HEK293 (cell line): ENCODE data around the gene GNAT1.

Experiments
- CTCF ChIA-PET: fragments of 350-600 bp; formaldehyde crosslinking; extraction: SDS; loops from one replicate; lab custom pipeline; 2021; ENCODE audit warnings: antibody characterized with exemption; lab: Yijun Ruan, JAX
- POLR2A ChIA-PET: fragments of 300-600 bp; formaldehyde crosslinking; extraction: SDS; loops from one replicate; lab custom pipeline; 2020; ENCODE audit warnings: antibody characterized with exemption, inconsistent platforms; lab: Yijun Ruan, JAX
- H3K27ac ChIP-seq: fragments of 200-500 bp; sonication (Bioruptor generic); 2 replicates; pipeline ENCODE4 v1.5.1; 2014; ENCODE audit warnings: low read depth, low read length, control low read depth, inconsistent platforms; ENCODE audit errors: extremely low read depth
- H3K36me3 ChIP-seq, 2 experiments: fragments of 200-500 bp in 1 of 2; sonication (Bioruptor generic) in 1 of 2; 1 replicate in 1 of 2; 2 replicates in 1 of 2; pipeline ENCODE4 v1.5.1; 2014 to 2017; ENCODE audit warnings: inconsistent platforms in 2 of 2, low read length in 2 of 2; ENCODE audit not compliant: control insufficient read depth in 2 of 2, insufficient read depth in 1 of 2
- H3K4me1 ChIP-seq: fragments of 200-500 bp; sonication (Bioruptor generic); 2 replicates; pipeline ENCODE4 v1.5.1; 2014; ENCODE audit warnings: mild to moderate bottlenecking, low read length, inconsistent platforms; ENCODE audit not compliant: control insufficient read depth, insufficient read depth
- H3K4me3 ChIP-seq: 2 replicates; pipeline ENCODE4 v1.5.1; 2011; ENCODE audit warnings: low read depth, mild to moderate bottlenecking, control low read depth, low read length, moderate library complexity
- H3K9me3 ChIP-seq: fragments of 200-500 bp; sonication (Bioruptor generic); 2 replicates; pipeline ENCODE4 v1.5.1; 2014; ENCODE audit warnings: low read depth, low read length, inconsistent platforms; ENCODE audit not compliant: control insufficient read depth, insufficient read depth
- BCL11B ChIP-seq: fragments of 450-650 bp; formaldehyde crosslinking; IDR thresholded peaks from 2 replicates; pipeline ENCODE4 v1.5.1; 2016; ENCODE audit warnings: low read depth, missing biosample characterization, missing genetic modification characterization
- GLI4 ChIP-seq: fragments of 450-650 bp; formaldehyde crosslinking; IDR thresholded peaks from 2 replicates; pipeline ENCODE4 v1.5.1; 2016; ENCODE audit warnings: missing biosample characterization, missing genetic modification characterization
- HOXD13 ChIP-seq: sonication (generic); formaldehyde crosslinking; IDR thresholded peaks from 2 replicates; pipeline ENCODE4 v1.8.0; 2022; ENCODE audit warnings: missing genetic modification reagents, borderline replicate concordance
- KLF1 ChIP-seq: fragments of 450-650 bp; formaldehyde crosslinking; IDR thresholded peaks from 2 replicates; pipeline ENCODE4 v1.5.1; 2016; ENCODE audit warnings: missing biosample characterization, missing genetic modification characterization
- KLF10 ChIP-seq: fragments of 450-650 bp; IDR thresholded peaks from 2 replicates; pipeline ENCODE4 v1.5.1; 2018; ENCODE audit warnings: missing biosample characterization, mild to moderate bottlenecking, missing genetic modification characterization
- SP2 ChIP-seq: fragments of 450-650 bp; formaldehyde crosslinking; IDR thresholded peaks from 2 replicates; pipeline ENCODE4 v1.5.1; 2016; ENCODE audit warnings: missing biosample characterization, missing genetic modification characterization
- WT1 ChIP-seq: fragments of 450-650 bp; formaldehyde crosslinking; IDR thresholded peaks from 2 replicates; pipeline ENCODE4 v1.5.1; 2016; ENCODE audit warnings: missing biosample characterization, missing genetic modification characterization
- ZFHX2 ChIP-seq: fragments of 450-650 bp; formaldehyde crosslinking; conservative IDR thresholded peaks from 2 replicates; pipeline ENCODE4 v1.5.1; 2016; ENCODE audit warnings: missing biosample characterization, missing genetic modification characterization
- ZNF114 ChIP-seq: fragments of 450-650 bp; formaldehyde crosslinking; IDR thresholded peaks from 2 replicates; pipeline ENCODE4 v1.5.0; 2017; ENCODE audit warnings: missing biosample characterization, missing genetic modification characterization
- ZNF133 ChIP-seq: fragments of 450-650 bp; formaldehyde crosslinking; IDR thresholded peaks from 2 replicates; pipeline ENCODE4 v1.5.1; 2016; ENCODE audit warnings: missing biosample characterization, missing genetic modification characterization
- ZNF140 ChIP-seq: fragments of 450-650 bp; formaldehyde crosslinking; IDR thresholded peaks from 2 replicates; pipeline ENCODE4 v1.5.1; 2016; ENCODE audit warnings: missing biosample characterization, missing genetic modification characterization
- ZNF169 ChIP-seq: fragments of 450-650 bp; formaldehyde crosslinking; IDR thresholded peaks from 2 replicates; pipeline ENCODE4 v1.5.1; 2016; ENCODE audit warnings: missing biosample characterization, missing genetic modification characterization
- ZNF2 ChIP-seq: fragments of 450-650 bp; formaldehyde crosslinking; IDR thresholded peaks from 2 replicates; pipeline ENCODE4 v1.5.1; 2016; ENCODE audit warnings: missing biosample characterization, missing genetic modification characterization
- ZNF335 ChIP-seq: fragments of 450-650 bp; formaldehyde crosslinking; conservative IDR thresholded peaks from 2 replicates; pipeline ENCODE4 v1.5.1; 2016; ENCODE audit warnings: missing biosample characterization, missing genetic modification characterization
- ZNF341 ChIP-seq: fragments of 450-650 bp; formaldehyde crosslinking; IDR thresholded peaks from 2 replicates; pipeline ENCODE4; 2016; ENCODE audit warnings: low read depth, missing biosample characterization, missing genetic modification characterization
- ZNF433 ChIP-seq: fragments of 450-650 bp; formaldehyde crosslinking; IDR thresholded peaks from 2 replicates; pipeline ENCODE4 v1.5.1; 2016; ENCODE audit warnings: missing biosample characterization, missing genetic modification characterization, low read depth
- ZNF521 ChIP-seq: fragments of 450-650 bp; formaldehyde crosslinking; IDR thresholded peaks from 2 replicates; pipeline ENCODE4 v1.5.1; 2017; ENCODE audit warnings: missing biosample characterization, mild to moderate bottlenecking, missing genetic modification characterization
- ZNF548 ChIP-seq: fragments of 450-650 bp; formaldehyde crosslinking; IDR thresholded peaks from 2 replicates; pipeline ENCODE4 v1.5.1; 2016; ENCODE audit warnings: missing biosample characterization, missing genetic modification characterization
- ZNF560 ChIP-seq: fragments of 450-650 bp; formaldehyde crosslinking; IDR thresholded peaks from 2 replicates; pipeline ENCODE4 v1.5.1; 2017; ENCODE audit warnings: missing biosample characterization, missing genetic modification characterization, borderline replicate concordance
- ZNF654 ChIP-seq: fragments of 450-650 bp; formaldehyde crosslinking; IDR thresholded peaks from 2 replicates; pipeline ENCODE4 v1.5.1; 2016; ENCODE audit warnings: low read depth, missing biosample characterization, missing genetic modification characterization
- ZNF843 ChIP-seq: fragments of 450-650 bp; formaldehyde crosslinking; IDR thresholded peaks from 2 replicates; pipeline ENCODE4 v1.5.1; 2016; ENCODE audit warnings: missing biosample characterization, missing genetic modification characterization
- TF ChIP-seq, protein P1 (sequence below): fragments of 450-650 bp; formaldehyde crosslinking; IDR thresholded peaks from 2 replicates; pipeline ENCODE4 v1.5.1; 2016; ENCODE audit warnings: missing biosample characterization, missing genetic modification characterization
- TF ChIP-seq, protein P2 (sequence below): fragments of 450-650 bp; formaldehyde crosslinking; IDR thresholded peaks from 2 replicates; pipeline ENCODE4 v1.5.1; 2016; ENCODE audit warnings: missing biosample characterization, missing genetic modification characterization, borderline replicate concordance

The GNAT1 gene

DNA sequence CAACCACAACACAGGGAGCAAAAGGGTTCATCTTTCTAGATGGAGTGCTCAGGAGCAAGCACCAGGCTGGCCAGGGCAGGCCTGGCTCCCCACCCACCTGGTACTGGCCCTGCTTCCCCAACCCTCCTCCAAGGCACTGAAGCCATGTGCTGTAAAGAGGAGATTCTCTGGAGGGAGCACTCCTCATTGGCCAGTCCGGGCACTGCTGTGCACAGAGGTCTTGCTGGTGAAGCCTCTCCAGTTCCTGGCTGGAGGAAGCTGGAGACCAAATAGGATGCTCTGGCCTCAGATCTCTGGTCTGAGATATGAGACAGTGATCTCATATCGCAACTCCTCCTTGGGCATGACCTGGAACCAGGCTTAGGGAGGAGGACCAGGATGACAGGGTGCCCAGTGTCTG, 44.0 kb upstream of the GNAT1 start:
- ChIA-PET POLR2A (no interaction called here), CTCF (no interaction called here)
- TF ChIP-seq ZNF560 (tag by site-specific recombination): no peak
- no peak for TF ChIP-seq ZNF140
- no peak for TF ChIP-seq KLF1 (tag by site-specific recombination)
- TF ChIP-seq HOXD13 (CRISPR knock-in tag): no peak
- no peak for TF ChIP-seq ZNF433
- no peak for TF ChIP-seq GLI4 (tag by site-specific recombination)
- TF ChIP-seq BCL11B: no peak
- no peak for TF ChIP-seq ZNF335 (tag by site-specific recombination)
- TF ChIP-seq KLF10 (tag by site-specific recombination): no peak
- no peak for TF ChIP-seq ZNF2 (tag by site-specific recombination)
- TF ChIP-seq ZNF341 (tag by site-specific recombination): no peak
- TF ChIP-seq WT1 (tag by site-specific recombination): no peak
- TF ChIP-seq, protein P1, sequence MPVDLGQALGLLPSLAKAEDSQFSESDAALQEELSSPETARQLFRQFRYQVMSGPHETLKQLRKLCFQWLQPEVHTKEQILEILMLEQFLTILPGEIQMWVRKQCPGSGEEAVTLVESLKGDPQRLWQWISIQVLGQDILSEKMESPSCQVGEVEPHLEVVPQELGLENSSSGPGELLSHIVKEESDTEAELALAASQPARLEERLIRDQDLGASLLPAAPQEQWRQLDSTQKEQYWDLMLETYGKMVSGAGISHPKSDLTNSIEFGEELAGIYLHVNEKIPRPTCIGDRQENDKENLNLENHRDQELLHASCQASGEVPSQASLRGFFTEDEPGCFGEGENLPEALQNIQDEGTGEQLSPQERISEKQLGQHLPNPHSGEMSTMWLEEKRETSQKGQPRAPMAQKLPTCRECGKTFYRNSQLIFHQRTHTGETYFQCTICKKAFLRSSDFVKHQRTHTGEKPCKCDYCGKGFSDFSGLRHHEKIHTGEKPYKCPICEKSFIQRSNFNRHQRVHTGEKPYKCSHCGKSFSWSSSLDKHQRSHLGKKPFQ (tag by site-specific recombination): no peak
- TF ChIP-seq ZNF133 (tag by site-specific recombination): no peak
- TF ChIP-seq ZNF548: no peak
- TF ChIP-seq ZNF114 (tag by site-specific recombination): no peak
- TF ChIP-seq, protein P2, sequence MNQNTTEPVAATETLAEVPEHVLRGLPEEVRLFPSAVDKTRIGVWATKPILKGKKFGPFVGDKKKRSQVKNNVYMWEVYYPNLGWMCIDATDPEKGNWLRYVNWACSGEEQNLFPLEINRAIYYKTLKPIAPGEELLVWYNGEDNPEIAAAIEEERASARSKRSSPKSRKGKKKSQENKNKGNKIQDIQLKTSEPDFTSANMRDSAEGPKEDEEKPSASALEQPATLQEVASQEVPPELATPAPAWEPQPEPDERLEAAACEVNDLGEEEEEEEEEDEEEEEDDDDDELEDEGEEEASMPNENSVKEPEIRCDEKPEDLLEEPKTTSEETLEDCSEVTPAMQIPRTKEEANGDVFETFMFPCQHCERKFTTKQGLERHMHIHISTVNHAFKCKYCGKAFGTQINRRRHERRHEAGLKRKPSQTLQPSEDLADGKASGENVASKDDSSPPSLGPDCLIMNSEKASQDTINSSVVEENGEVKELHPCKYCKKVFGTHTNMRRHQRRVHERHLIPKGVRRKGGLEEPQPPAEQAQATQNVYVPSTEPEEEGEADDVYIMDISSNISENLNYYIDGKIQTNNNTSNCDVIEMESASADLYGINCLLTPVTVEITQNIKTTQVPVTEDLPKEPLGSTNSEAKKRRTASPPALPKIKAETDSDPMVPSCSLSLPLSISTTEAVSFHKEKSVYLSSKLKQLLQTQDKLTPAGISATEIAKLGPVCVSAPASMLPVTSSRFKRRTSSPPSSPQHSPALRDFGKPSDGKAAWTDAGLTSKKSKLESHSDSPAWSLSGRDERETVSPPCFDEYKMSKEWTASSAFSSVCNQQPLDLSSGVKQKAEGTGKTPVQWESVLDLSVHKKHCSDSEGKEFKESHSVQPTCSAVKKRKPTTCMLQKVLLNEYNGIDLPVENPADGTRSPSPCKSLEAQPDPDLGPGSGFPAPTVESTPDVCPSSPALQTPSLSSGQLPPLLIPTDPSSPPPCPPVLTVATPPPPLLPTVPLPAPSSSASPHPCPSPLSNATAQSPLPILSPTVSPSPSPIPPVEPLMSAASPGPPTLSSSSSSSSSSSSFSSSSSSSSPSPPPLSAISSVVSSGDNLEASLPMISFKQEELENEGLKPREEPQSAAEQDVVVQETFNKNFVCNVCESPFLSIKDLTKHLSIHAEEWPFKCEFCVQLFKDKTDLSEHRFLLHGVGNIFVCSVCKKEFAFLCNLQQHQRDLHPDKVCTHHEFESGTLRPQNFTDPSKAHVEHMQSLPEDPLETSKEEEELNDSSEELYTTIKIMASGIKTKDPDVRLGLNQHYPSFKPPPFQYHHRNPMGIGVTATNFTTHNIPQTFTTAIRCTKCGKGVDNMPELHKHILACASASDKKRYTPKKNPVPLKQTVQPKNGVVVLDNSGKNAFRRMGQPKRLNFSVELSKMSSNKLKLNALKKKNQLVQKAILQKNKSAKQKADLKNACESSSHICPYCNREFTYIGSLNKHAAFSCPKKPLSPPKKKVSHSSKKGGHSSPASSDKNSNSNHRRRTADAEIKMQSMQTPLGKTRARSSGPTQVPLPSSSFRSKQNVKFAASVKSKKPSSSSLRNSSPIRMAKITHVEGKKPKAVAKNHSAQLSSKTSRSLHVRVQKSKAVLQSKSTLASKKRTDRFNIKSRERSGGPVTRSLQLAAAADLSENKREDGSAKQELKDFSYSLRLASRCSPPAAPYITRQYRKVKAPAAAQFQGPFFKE: no peak
- no peaks in the 10 kb centered on the region for H3K36me3 ChIP-seq
- no peak overlapping the region for H3K4me3 ChIP-seq
- H3K27ac ChIP-seq: no peak overlapping the region
- H3K4me1 ChIP-seq: no peaks in the 10 kb centered on the region
- H3K9me3 ChIP-seq: no peaks in the 10 kb centered on the region

DNA sequence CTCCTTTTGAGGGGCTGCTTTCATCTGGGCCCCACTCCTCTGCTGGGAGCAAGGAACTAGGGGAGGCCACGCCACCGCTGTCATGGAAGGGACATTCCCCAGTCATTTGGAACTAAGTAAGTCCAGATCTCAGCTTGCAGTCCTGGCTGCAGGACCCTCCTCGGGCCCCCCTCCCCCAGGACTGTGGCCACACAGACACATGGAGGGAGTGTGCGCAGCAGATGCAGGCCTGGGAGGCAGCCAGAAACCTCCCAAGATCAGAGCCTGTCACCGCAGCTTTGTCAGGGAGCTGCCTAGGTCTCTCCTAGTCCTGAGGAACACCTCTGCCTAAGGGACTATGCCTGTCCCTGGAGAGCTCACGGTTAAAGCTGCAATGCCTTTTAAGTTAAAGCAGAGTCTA, 43.5 kb upstream of the GNAT1 start:
- Histone ChIP-seq H3K4me1 (no peaks in the 10 kb centered on the region), H3K4me3 (no peak overlapping the region), H3K36me3 (no peaks in the 10 kb centered on the region), H3K27ac (no peak overlapping the region)
- POLR2A ChIA-PET: no interaction called here
- CTCF ChIA-PET: no interaction called here
- TF ChIP-seq ZNF654 (tag by site-specific recombination) (no peak), ZNF169 (no peak), ZFHX2 (no peak), ZNF341 (tag by site-specific recombination) (no peak), SP2 (tag by site-specific recombination) (no peak), ZNF843 (tag by site-specific recombination) (no peak), ZNF521 (no peak)
- TF ChIP-seq, all 188 proteins: peak for 0
- H3K9me3 ChIP-seq: no peaks in the 10 kb centered on the region
